SK-N-DZ (cell line): ENCODE results near the gene ICAM1.
"Not testable (repeated sequence)": the region's sequence is repeated elsewhere in the genome, so short reads cannot be mapped to it uniquely, and the experiment has no call there.

Experiments used
- DNase-seq: peaks from one replicate; pipeline ENCODE4 v3.0.0-alpha.2; 2015; ENCODE audit warnings: low spot score

Gene ICAM1

DNA sequence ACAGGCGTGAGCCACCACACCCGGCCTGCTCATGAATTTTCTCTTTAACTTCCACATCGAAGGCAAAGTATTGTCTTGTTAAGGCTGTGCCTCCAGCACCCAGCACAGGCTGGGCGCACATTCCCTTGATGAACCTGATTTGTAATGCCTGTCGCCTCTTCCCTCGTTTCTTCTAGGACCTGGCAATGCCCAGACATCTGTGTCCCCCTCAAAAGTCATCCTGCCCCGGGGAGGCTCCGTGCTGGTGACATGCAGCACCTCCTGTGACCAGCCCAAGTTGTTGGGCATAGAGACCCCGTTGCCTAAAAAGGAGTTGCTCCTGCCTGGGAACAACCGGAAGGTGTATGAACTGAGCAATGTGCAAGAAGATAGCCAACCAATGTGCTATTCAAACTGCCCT, 3.7 kb downstream of the ICAM1 start:
- no peak for DNase-seq

DNA sequence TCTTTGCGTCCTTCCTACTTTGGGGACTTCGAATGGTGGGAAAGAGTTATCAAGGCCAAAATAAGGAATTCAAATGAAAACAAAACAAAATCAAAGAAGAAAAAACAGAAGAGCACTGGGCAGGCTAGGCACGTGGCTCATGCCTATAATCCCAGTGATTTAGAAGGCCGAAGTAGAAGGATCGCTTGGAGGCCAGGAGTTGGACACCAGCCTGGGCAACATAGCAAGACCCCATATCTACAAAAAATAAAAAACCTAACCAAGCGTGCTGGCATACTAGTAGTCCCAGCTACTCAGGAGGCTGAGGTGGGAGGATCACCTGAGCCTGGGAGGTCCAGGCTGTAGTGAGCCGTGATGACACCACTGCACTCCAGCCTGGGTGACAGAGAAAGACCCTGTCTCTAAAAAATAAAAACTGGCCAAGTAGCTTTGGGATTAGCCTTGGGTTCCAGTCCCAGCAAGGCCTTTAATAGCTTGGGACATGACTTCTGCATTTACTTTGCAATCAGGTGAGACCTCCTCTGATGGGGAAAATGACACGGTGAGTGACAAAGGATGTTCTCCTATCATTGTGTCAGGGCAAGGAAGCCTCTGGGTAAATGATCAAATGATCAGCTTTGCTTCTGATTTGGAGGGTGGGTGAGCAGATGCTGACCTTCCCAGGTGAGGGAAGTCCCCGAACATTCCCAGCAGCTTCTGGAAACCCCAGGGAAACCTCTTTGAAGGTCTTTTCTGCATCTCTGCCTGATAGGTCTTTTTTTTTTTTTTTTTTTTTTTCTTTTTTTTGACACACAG, 7.1 kb downstream of the ICAM1 start:
- no peak for DNase-seq

DNA sequence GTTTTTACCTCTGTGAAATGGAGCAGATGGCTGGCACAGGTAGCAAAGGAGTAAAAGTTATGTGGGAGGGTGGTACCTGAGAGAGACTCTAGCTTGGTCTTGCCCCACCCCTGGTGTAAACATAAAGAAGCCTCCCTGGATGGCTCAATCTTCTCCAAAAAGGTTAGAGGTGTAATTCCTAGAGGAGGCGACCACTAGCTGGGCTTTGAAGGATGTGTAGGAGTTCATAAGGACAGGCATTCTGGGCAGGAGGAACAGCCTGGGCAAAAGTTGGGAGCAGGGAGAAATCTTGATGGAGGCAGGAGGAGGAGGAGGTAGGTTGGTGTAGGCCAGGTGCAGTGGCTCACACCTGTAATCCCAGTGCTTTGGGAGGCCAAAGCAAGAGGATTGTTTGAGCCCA, 8.0 kb downstream of the ICAM1 start:
- DNase-seq = no peak

GRCh38 chr19:10279737-10280442, 9.0 kb downstream of the ICAM1 start:
- no peak for DNase-seq

GRCh38 chr19:10282043-10282442, 11.1 kb downstream of the ICAM1 start:
- not testable (repeated sequence) for DNase-seq

DNA sequence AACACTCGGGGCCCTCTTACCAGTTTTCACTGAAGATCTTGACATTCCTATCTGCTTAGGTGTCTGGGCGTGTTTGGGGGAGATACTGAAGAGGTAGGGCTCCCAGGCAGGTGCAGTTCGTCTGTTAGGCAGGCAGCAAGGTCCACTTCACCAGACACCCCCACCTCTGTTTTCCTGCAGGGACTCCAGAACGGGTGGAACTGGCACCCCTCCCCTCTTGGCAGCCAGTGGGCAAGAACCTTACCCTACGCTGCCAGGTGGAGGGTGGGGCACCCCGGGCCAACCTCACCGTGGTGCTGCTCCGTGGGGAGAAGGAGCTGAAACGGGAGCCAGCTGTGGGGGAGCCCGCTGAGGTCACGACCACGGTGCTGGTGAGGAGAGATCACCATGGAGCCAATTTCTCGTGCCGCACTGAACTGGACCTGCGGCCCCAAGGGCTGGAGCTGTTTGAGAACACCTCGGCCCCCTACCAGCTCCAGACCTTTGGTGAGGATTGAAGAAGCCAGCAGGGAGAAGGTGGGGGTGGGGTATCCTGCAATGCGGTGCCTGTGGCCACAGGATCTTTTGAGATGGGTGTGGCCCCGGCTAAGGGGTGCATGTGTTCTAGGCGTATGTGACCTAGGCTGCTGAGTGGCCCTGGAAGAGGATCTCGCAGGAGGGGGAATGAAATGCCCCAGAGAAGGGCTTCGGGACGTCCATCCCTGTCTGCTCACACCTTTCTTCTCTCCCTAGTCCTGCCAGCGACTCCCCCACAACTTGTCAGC, 12.6 kb downstream of the ICAM1 start:
- no peak for DNase-seq

GRCh38 chr19:10284065-10284959, 13.4 kb downstream of the ICAM1 start:
- no peak for DNase-seq

DNA sequence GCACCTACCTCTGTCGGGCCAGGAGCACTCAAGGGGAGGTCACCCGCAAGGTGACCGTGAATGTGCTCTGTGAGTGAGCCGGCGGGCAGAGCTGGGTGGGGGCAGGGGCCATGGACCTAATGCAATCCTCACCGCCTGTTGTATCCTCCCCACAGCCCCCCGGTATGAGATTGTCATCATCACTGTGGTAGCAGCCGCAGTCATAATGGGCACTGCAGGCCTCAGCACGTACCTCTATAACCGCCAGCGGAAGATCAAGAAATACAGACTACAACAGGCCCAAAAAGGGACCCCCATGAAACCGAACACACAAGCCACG, 14.0 kb downstream of the ICAM1 start:
- no peak for DNase-seq

DNA sequence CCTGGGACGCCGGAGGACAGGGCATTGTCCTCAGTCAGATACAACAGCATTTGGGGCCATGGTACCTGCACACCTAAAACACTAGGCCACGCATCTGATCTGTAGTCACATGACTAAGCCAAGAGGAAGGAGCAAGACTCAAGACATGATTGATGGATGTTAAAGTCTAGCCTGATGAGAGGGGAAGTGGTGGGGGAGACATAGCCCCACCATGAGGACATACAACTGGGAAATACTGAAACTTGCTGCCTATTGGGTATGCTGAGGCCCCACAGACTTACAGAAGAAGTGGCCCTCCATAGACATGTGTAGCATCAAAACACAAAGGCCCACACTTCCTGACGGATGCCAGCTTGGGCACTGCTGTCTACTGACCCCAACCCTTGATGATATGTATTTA, 14.5 kb downstream of the ICAM1 start:
- DNase-seq = no peak

DNA sequence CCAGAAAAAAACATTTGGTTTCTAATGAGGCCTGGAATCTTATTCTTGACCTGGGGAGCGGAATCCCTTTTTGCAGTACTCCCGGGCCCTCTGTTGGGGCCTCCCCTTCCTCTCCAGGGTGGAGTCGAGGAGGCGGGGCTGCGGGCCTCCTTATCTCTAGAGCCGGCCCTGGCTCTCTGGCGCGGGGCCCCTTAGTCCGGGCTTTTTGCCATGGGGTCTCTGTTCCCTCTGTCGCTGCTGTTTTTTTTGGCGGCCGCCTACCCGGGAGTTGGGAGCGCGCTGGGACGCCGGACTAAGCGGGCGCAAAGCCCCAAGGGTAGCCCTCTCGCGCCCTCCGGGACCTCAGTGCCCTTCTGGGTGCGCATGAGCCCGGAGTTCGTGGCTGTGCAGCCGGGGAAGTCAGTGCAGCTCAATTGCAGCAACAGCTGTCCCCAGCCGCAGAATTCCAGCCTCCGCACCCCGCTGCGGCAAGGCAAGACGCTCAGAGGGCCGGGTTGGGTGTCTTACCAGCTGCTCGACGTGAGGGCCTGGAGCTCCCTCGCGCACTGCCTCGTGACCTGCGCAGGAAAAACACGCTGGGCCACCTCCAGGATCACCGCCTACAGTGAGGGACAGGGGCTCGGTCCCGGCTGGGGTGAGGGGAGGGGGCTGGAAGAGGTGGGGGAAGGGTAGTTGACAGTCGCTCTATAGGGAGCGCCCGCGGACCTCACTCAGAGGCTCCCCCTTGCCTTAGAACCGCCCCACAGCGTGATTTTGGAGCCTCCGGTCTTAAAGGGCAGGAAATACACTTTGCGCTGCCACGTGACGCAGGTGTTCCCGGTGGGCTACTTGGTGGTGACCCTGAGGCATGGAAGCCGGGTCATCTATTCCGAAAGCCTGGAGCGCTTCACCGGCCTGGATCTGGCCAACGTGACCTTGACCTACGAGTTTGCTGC, 16.1 kb downstream of the ICAM1 start, which contains the start of gene ICAM4:
ICAM4 (plus strand) TSS at position 153 of the 935 bp plus-strand sequence; CDS start at position 211, 58 bp downstream.
- DNase-seq = no peak

GRCh38 chr19:10288662-10289166, 17.8 kb downstream of the ICAM1 start:
- DNase-seq = peak; percentile 53

GRCh38 chr19:10289167-10289835, 18.4 kb downstream of the ICAM1 start:
- peak; percentile 37 for DNase-seq

- DNase-seq = no peak
These were observed 19.0 kb downstream of the ICAM1 start, which contains the start of gene ICAM5 for GRCh38 chr19:10289836-10290356. Gene ICAM5 (plus strand): TSS chr19:10289952. CDS start chr19:10290044, 92 bp downstream.

DNA sequence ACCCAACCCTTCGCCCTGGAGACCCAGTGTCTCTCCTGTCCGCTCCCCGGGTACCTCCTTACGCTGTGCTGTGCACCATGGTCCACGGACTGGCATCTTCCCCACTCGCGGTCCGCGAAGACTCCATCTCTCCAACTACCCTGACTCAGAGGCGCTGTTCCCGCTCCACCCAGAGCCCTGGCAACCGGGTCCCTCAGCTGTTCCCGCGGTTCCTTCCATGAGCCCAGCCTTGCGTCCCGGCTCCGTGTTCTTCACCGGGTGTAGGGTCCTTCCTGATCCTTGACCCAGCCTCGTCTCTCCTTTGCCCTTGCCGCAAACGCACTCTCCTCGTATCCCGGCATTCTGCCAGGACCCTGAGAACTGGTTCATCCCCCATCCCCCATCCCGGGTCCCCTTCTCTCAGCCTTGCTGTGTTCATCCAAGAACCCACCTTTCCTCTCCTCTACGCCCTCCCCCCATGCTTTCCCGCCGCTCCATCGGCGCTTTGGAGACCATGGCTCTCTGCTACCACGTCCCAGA, 19.5 kb downstream of the ICAM1 start:
- no peak for DNase-seq

- DNase-seq = no peak
These were observed 20.1 kb downstream of the ICAM1 start for GRCh38 chr19:10290876-10291553.

DNA sequence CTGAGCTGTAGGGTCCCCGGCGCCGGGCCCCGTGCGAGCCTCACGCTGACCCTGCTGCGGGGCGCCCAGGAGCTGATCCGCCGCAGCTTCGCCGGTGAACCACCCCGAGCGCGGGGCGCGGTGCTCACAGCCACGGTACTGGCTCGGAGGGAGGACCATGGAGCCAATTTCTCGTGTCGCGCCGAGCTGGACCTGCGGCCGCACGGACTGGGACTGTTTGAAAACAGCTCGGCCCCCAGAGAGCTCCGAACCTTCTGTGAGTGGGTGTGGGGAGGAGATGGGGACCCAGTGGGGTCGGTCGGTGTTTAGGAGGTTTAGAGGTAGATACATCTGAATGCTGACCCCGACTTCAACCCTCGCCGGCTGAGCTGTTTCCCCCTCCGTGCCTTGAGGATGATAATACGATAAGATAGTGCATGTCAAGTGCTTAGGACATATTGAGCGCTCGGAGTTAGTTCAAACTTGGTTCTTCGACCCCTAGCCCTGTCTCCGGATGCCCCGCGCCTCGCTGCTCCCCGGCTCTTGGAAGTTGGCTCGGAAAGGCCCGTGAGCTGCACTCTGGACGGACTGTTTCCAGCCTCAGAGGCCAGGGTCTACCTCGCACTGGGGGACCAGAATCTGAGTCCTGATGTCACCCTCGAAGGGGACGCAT, 20.8 kb downstream of the ICAM1 start:
- no peak for DNase-seq

GRCh38 chr19:10292206-10292788, 21.4 kb downstream of the ICAM1 start:
- peak; percentile 59 for DNase-seq
